ENCODE results near the gene CEP104. TPM values are rescaled to one million over a fixed set of nuclear protein-coding genes. Genes with fewer than 3 reads are reported as not detected.

The CEP104 gene
- total RNA-seq, 1 donor from 2014 or later, result 43.8 TPM

DNA sequence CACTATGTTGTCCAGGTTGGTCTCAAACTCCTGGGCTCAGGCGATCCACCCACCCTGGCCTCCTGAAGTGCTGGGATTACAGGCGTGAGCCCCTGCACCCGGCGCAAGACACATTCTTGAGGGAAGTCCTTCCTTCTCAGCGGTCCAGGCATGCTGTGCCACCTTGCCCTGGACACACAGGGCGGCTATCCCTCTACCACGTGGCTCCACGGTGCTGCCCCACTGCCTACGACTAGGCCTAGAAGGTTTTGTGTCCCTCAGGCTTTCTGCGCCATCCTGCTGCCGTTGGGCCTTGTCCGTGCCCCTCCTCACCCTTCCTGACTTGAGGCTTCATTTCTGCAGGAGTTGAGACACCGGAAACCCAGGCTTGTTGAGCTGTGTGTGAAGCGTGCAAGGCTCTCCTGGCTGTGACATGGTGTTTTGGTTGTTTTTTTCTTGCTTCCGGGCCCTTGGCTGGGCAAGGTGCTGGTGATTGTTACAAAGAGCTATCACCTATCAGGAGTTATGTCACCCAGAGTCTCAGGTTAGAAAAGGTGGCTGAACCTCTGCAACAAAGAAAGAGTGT, 29.2 kb upstream of the CEP104 start:
- no peak for DNase-seq (ENCODE audit: low spot score, unreplicated experiment)
- no peaks in the 10 kb centered on the region for H3K27me3 Mint-ChIP-seq
- TF ChIP-seq, protein P1, sequence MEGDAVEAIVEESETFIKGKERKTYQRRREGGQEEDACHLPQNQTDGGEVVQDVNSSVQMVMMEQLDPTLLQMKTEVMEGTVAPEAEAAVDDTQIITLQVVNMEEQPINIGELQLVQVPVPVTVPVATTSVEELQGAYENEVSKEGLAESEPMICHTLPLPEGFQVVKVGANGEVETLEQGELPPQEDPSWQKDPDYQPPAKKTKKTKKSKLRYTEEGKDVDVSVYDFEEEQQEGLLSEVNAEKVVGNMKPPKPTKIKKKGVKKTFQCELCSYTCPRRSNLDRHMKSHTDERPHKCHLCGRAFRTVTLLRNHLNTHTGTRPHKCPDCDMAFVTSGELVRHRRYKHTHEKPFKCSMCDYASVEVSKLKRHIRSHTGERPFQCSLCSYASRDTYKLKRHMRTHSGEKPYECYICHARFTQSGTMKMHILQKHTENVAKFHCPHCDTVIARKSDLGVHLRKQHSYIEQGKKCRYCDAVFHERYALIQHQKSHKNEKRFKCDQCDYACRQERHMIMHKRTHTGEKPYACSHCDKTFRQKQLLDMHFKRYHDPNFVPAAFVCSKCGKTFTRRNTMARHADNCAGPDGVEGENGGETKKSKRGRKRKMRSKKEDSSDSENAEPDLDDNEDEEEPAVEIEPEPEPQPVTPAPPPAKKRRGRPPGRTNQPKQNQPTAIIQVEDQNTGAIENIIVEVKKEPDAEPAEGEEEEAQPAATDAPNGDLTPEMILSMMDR (IDR thresholded peaks at IDR 0.05; ENCODE audit: unreplicated experiment), result no peak
- peaks cover 25% of the 10 kb centered on the region for H3K36me3 Mint-ChIP-seq (ENCODE audit: insufficient read depth)
- no peaks in the 10 kb centered on the region for H3K9me3 Mint-ChIP-seq (ENCODE audit: low read depth)
- H3K4me1 Mint-ChIP-seq (ENCODE audit: low read depth), result no peaks in the 10 kb centered on the region
- no peak overlapping the region for H3K4me3 Mint-ChIP-seq (ENCODE audit: low read depth)
- H3K27ac Mint-ChIP-seq, result no peak overlapping the region

DNA sequence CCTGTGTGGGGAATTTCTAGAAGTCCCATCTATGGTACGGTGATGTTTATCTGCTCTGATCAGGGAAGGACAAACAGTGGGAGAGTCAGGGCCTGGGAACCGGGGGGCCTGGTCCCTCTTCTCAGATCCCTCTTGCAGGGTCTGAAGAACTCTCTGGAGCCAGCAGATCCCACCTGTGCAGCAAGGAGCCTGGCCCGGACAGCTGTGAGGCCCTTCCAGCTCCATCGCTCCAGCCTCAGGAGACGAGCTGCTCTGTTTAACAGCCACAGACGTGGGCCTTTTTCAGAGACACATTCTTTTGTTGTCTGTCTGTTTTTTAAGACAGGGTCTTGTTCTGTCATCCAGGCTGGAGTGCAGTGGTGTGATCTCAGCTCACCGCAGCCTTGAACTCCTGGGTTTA, 28.6 kb upstream of the CEP104 start:
- H3K4me3 Mint-ChIP-seq (ENCODE audit: low read depth), result no peak overlapping the region
- TF ChIP-seq, protein P1 (IDR thresholded peaks at IDR 0.05; ENCODE audit: unreplicated experiment), result no peak
- peaks cover 23% of the 10 kb centered on the region for H3K36me3 Mint-ChIP-seq (ENCODE audit: insufficient read depth)
- H3K27ac Mint-ChIP-seq, result no peak overlapping the region
- no peaks in the 10 kb centered on the region for H3K9me3 Mint-ChIP-seq (ENCODE audit: low read depth)
- no peak for DNase-seq (ENCODE audit: low spot score, unreplicated experiment)
- H3K4me1 Mint-ChIP-seq (ENCODE audit: low read depth), result no peaks in the 10 kb centered on the region
- H3K27me3 Mint-ChIP-seq, result no peaks in the 10 kb centered on the region

DNA sequence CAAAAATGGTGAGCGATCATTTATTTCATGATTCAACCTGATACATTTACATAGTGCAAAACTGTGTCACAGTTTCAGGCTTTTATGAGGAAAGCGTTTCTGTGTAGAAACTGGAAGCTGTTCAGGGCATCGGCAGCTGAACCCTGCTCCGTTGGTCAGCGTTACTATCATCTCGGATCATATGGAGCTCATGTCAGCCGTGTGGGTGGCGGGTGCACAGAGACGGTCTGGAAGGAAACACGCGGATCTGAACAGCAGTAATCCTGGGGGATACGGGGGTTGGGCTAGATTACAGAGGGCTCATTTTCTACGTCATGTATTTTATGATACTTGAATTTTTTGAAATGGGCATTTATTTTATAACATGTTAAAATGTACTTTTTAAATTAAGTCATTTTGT, 28.0 kb upstream of the CEP104 start:
- Mint-ChIP-seq H3K4me3 (ENCODE audit: low read depth) (no peak overlapping the region), H3K27me3 (no peaks in the 10 kb centered on the region), H3K36me3 (ENCODE audit: insufficient read depth) (peaks cover 21% of the 10 kb centered on the region), H3K4me1 (ENCODE audit: low read depth) (no peaks in the 10 kb centered on the region), H3K27ac (no peak overlapping the region), H3K9me3 (ENCODE audit: low read depth) (no peaks in the 10 kb centered on the region)
- no peak for DNase-seq (ENCODE audit: low spot score, unreplicated experiment)
- TF ChIP-seq, protein P1 (IDR thresholded peaks at IDR 0.05; ENCODE audit: unreplicated experiment), result no peak

DNA sequence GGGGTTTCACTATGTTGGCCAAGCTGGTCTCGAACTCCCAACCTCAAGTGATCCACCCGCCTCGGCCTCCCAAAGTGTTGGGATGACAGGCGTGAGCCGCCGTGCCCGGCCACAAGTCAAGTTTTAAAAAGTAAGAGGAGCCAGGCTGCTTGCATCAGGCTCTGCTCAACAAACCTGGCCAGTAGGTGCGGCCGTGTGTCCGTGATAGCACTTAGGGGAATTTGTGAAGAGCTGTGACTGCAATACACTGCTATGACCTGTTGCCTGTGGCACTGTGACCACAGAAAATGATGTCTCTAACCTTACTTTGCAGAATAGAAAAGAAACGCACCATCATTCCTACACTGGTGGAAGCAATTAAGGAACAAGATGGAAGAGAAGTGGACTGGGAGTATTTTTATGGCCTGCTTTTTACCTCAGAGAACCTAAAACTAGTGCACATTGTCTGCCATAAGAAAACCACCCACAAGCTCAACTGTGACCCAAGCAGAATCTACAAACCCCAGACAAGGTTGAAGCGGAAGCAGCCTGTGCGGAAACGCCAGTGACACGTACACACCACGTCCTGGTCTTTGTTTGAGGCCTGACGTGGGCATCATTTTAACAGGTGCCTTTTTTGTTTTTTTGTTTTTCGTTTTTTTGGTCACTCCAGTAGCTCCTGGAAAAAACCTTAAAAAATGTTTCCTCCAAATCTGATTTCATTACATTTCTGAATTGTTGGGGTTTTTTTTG, 26.3 kb upstream of the CEP104 start:
- Mint-ChIP-seq H3K27ac (peak overlapping the region; percentile 4), H3K36me3 (ENCODE audit: insufficient read depth) (peaks cover 30% of the 10 kb centered on the region), H3K27me3 (no peaks in the 10 kb centered on the region), H3K4me1 (ENCODE audit: low read depth) (no peaks in the 10 kb centered on the region), H3K4me3 (ENCODE audit: low read depth) (no peak overlapping the region), H3K9me3 (ENCODE audit: low read depth) (peaks cover 10% of the 10 kb centered on the region)
- no peak for DNase-seq (ENCODE audit: low spot score, unreplicated experiment)
- TF ChIP-seq, protein P1 (IDR thresholded peaks at IDR 0.05; ENCODE audit: unreplicated experiment), result no peak

DNA sequence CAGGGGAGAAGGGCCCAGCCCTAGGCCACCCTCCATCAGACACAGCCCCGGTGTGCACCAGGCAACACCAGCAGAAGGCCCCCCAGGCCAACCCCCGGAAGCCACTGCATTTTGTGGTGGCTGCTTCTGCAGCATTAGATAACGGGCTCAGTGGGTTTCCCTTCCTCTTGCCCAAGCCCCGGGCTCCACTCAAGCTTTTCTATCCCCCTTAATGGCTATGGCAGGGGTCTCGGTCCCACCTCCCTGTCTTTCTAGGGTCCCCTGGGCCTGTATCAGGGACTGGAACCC, 24.1 kb upstream of the CEP104 start:
- TF ChIP-seq, protein P1 (IDR thresholded peaks at IDR 0.05; ENCODE audit: unreplicated experiment), result no peak
- no peak overlapping the region for H3K4me3 Mint-ChIP-seq (ENCODE audit: low read depth)
- no peaks in the 10 kb centered on the region for H3K27me3 Mint-ChIP-seq
- H3K36me3 Mint-ChIP-seq (ENCODE audit: insufficient read depth), result peaks cover 34% of the 10 kb centered on the region
- no peak for DNase-seq (ENCODE audit: low spot score, unreplicated experiment)
- no peaks in the 10 kb centered on the region for H3K4me1 Mint-ChIP-seq (ENCODE audit: low read depth)
- no peak overlapping the region for H3K27ac Mint-ChIP-seq
- peaks cover 10% of the 10 kb centered on the region for H3K9me3 Mint-ChIP-seq (ENCODE audit: low read depth)

Measured in progenitor cell of endocrine pancreas (in vitro differentiated cells).